ENCODE results near the gene ZBTB8A. TPM values are rescaled to one million over a fixed set of nuclear protein-coding genes. Genes with fewer than 3 reads are reported as not detected.
A peak's percentile ranks its signal among the peaks of the same experiment; 100 is the strongest.

Gene ZBTB8A
- total and polyA plus RNA-seq, 2 of the 8 experiments (the other 6 are each of a cell fraction or from before 2014, with no cell fraction given): 2.9 to 10.4 TPM

DNA sequence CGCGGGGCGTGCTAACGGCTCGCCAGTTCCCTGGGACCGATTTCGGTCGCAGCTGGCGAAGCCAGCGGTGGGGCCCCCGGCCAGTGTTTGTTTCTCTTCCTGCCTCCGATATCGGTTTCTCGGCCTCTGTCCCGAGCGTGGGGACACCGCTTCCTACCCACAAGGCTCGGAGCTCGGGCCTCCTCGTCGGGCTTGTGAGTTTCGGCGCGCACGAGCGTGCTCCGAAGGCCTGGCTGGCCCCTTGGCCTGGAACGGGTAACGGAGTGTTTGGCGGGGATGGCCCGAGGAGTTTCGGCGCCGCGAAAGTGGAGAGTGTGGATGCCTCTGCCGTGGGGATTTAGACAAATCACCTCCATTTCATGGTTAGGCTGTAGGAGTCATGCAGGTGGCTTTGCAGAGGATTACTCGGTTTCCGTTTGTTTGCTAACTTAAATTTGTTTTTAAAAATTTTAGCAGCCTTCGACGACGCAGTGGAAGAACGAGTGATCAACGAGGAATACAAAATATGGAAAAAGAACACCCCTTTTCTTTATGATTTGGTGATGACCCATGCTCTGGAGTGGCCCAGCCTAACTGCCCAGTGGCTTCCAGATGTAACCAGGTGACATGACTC, 112.3 kb downstream of the ZBTB8A start:
- CTCF ChIA-PET (ENCODE audit: partially characterized antibody): interaction anchor here (1.5 kb wide), 1 partner anchor 250 kb away, joined by 3 read pairs; no protein-coding TSS in a partner anchor

More for the DNA sequence above, 112.3 kb downstream of the ZBTB8A start:
- Histone ChIP-seq H3K4me2 (ENCODE audit: insufficient read depth in 1 of 2, low read depth in 2 of 2, low read length in 2 of 2) (peak overlapping the region; percentile 85 to 91), H3K23me2 (ENCODE audit: low read depth, low read length) (peaks cover 5% of the 10 kb centered on the region), H2BK120ac (replicated peaks; ENCODE audit: low read depth, low read length) (no peak overlapping the region), H3K4ac (replicated peaks; ENCODE audit: insufficient read length, low read depth, low read length) (peak overlapping the region; percentile 62), H3K36me3 (ENCODE audit: control insufficient read depth in 2 of 4, insufficient read depth in 4 of 4, low read length in 3 of 4) (peaks cover 2 to 50% (median 28%) of the 10 kb centered on the region in 4 experiments; a peak in 7 of 8 replicates), H3K27me3 (replicated peaks in 1 of 4; ENCODE audit: control insufficient read depth in 3 of 4, extremely low read depth in 1 of 4, insufficient read depth in 3 of 4, low read length in 3 of 4) (no peaks in the 10 kb centered on the region), H3K79me2 (ENCODE audit: control insufficient read depth in 1 of 2, insufficient read depth in 2 of 2, low read length in 2 of 2) (peaks cover 13 to 85% of the 10 kb centered on the region in 2 experiments), H2AFZ (ENCODE audit: low read length) (no peak overlapping the region), H3K9ac (replicated peaks in 1 of 4; ENCODE audit: extremely low read depth in 1 of 4, low read depth in 3 of 4, low read length in 3 of 4) (peak overlapping the region; percentile 91 to 99 (median 98)), H3K27ac (ENCODE audit: low read depth, low read length) (peak overlapping the region; percentile 97), H3K4me1 (replicated peaks in 1 of 4; ENCODE audit: control insufficient read depth in 3 of 4, insufficient read depth in 4 of 4, low read length in 3 of 4) (peaks cover 0 to 5% (median 1%) of the 10 kb centered on the region in 4 experiments; a peak in 4 of 7 replicates), H4K20me1 (replicated peaks in 1 of 2; ENCODE audit: control insufficient read depth in 1 of 2, insufficient read depth in 2 of 2, low read length in 2 of 2) (peaks cover 4 to 7% of the 10 kb centered on the region in 2 experiments), H4K8ac (ENCODE audit: extremely low read depth, insufficient read depth, low read length) (peak overlapping the region; percentile 99), H4K91ac (replicated peaks; ENCODE audit: insufficient read length, low read length) (peak overlapping the region; percentile 84), H3K4me3 (ENCODE audit: extremely low read depth in 1 of 4, insufficient read depth in 2 of 4, low read depth in 3 of 4, low read length in 4 of 4) (peak overlapping the region; percentile 88 to 99 (median 96)), H2BK20ac (ENCODE audit: low read length) (no peak overlapping the region), H3K79me1 (ENCODE audit: low read depth, low read length) (peaks cover 2% of the 10 kb centered on the region; the same call in 1 of the 2 replicates), H3K23ac (ENCODE audit: insufficient read length) (no peak overlapping the region), H2BK12ac (ENCODE audit: low read depth, low read length) (peak overlapping the region; percentile 53; the same call in 1 of the 2 replicates), H2BK15ac (ENCODE audit: low read length) (no peak overlapping the region), H3K56ac (replicated peaks; ENCODE audit: insufficient read length, low read depth, low read length) (peak overlapping the region; percentile 94), H3K9me3 (ENCODE audit: insufficient read depth in 2 of 2, low read depth in 1 of 2, low read length in 1 of 2) (0 out of 4 replicates have a peak, but pooled peaks cover 0 to 2% of the 10 kb centered on the region in 2 experiments), H2AK5ac (ENCODE audit: low read depth, low read length) (peak overlapping the region; percentile 41), H4K5ac (ENCODE audit: insufficient read length, low read depth, low read length) (peak overlapping the region; percentile 93), H2BK5ac (ENCODE audit: low read depth, low read length) (peak overlapping the region; percentile 98), H3K14ac (ENCODE audit: insufficient read length) (no peak overlapping the region), H3K18ac (ENCODE audit: extremely low read depth, low read length) (peak overlapping the region; percentile 96)
- FAIRE-seq (no peak), DNase-seq (ENCODE audit: low read depth in 1 of 2, low spot score in 2 of 2) (no peak)
- POLR2A ChIA-PET (ENCODE audit: partially characterized antibody): interaction anchor here (0.7 to 8.7 kb wide), 45 partner anchors 12 to 543 kb away, joined by 3 to 118 read pairs (median 4); partner anchors contain the start of genes BSDC1, KPNA6, S100PBP and SYNC
- 6% methylated on average over 34 of the region's 43 CpGs; no CpG with 5 or more reads in 1 of the 2 experiments for WGBS, 2 experiments (ENCODE audit: extremely low coverage in 1 of 2, insufficient coverage in 1 of 2, insufficient read length in 1 of 2, insufficient replicate concordance in 2 of 2, low coverage in 1 of 2, low lambda C conversion rate in 2 of 2, missing lambda C conversion rate in 1 of 2)
- TF ChIP-seq POLR2AphosphoS5 (IDR thresholded peaks at IDR 0.05; ENCODE audit: low read depth, low read length) (peak; percentile 9; the same call in 1 of the 2 replicates), JUND (IDR thresholded peaks at IDR 0.05; ENCODE audit: low read length) (no peak), CTCF (IDR thresholded peaks at IDR 0.05; ENCODE audit: control extremely low read depth in 1 of 3, insufficient read depth in 1 of 3, low read depth in 1 of 3, low read length in 3 of 3) (0 out of 4 replicates have a peak, but pooled peaks of 1 of the 3 experiments have one; percentile 0), PHF8 (conservative IDR thresholded peaks at IDR 0.05; ENCODE audit: low read depth, low read length) (no peak; the same call in 1 of the 2 replicates), EP300 (IDR thresholded peaks at IDR 0.05; ENCODE audit: borderline replicate concordance in 1 of 2, low read depth in 2 of 2, low read length in 2 of 2) (no peak), ASH2L (IDR thresholded peaks at IDR 0.05; ENCODE audit: low read length) (peak; percentile 17), TCF12 (IDR thresholded peaks at IDR 0.05; ENCODE audit: low read depth, low read length) (no peak), BACH1 (IDR thresholded peaks at IDR 0.05; ENCODE audit: low read length) (0 out of 2 replicates have a peak, but pooled peaks have one; percentile 16)
